Activated CD8-positive, alpha-beta T cell treated with anti-CD3 and anti-CD28 coated beads for 36 hours (primary cell): Measurements from ENCODE around the gene GRK5. TPM values are rescaled to one million over a fixed set of nuclear protein-coding genes. Genes with fewer than 3 reads are reported as not detected.

Experiments used
- ATAC-seq: fragments of 200-7000 bp; cut with Tn5 transposase; one replicate; pipeline ENCODE4 v1.10.0; 2021; ENCODE audit warnings: mild to moderate bottlenecking, moderate library complexity
- CTCF ChIA-PET: fragments of 350-600 bp; sonication (Branson Sonifier 250); formaldehyde crosslinking; loops from one replicate; lab custom pipeline; 2021; ENCODE audit warnings: antibody characterized with exemption; lab: Charles Lee
- POLR2A ChIA-PET: fragments of 350-600 bp; sonication (Branson Sonifier 250); formaldehyde crosslinking; loops from one replicate; lab custom pipeline; 2021; ENCODE audit warnings: antibody characterized with exemption; lab: Charles Lee
- DNase-seq: peaks from one replicate; pipeline ENCODE4 v3.0.0-alpha.2; 2020
- H3K27ac Mint-ChIP-seq: one replicate; pipeline ENCODE4 v1.8.0; 2021; ENCODE audit warnings: mild to moderate bottlenecking, mixed read lengths
- H3K27me3 Mint-ChIP-seq: one replicate; pipeline ENCODE4 v1.8.0; 2021; ENCODE audit warnings: mixed read lengths
- H3K36me3 Mint-ChIP-seq: one replicate; pipeline ENCODE4 v1.8.0; 2021; ENCODE audit warnings: low read depth, mixed read lengths
- H3K4me1 Mint-ChIP-seq: one replicate; pipeline ENCODE4 v1.8.0; 2021; ENCODE audit warnings: low read depth, mixed read lengths
- H3K4me3 Mint-ChIP-seq: one replicate; pipeline ENCODE4 v1.8.0; 2021; ENCODE audit warnings: mild to moderate bottlenecking, moderate library complexity, mixed read lengths
- H3K9me3 Mint-ChIP-seq: one replicate; pipeline ENCODE4 v1.8.0; 2021; ENCODE audit warnings: mixed read lengths
- intact Hi-C: fragments of 100-400 bp; cut with micrococcal nuclease; formaldehyde crosslinking; loops from one replicate; pipeline ENCODE4 v1.10.0; 2022
- total RNA-seq, 2 experiments: library from RNA; stranded (reverse); gene quantifications; one replicate each; pipeline ENCODE4 v1.2.3, GENCODE V29; 2021
- TF ChIP-seq, protein P1 (sequence below): fragments of 200-600 bp; IDR thresholded peaks from one replicate; pipeline ENCODE4 v1.8.0; 2022; ENCODE audit warnings: antibody characterized with exemption, mild to moderate bottlenecking

The GRK5 gene
- total RNA-seq, 2 experiments from 2014 or later: 14.8 to 15.6 TPM

DNA sequence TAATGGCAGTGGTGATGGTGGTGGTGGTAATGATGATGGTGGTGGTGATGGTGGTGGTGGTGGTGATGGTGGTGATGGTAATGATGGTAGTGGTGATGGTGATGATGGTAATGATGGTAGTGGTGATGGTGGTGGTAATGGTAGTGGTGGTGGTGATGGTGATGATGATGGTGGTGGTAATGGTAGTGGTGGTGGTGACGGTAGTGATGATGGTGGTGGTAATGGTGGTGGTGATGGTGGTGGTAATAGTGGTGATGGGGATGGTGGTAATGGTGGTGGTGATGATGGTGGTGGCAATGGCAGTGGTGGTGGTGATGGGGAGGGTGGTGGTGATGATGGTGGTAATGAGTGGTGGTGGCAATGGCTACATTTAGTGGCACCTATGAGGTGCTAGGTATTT is 105.7 kb downstream of the GRK5 start:
- Mint-ChIP-seq H3K4me1 (peaks cover 66% of the 10 kb centered on the region), H3K4me3 (peak overlapping the region; percentile 17), H3K27me3 (peaks cover 3% of the 10 kb centered on the region), H3K9me3 (peaks cover 4% of the 10 kb centered on the region), H3K36me3 (peaks cover 4% of the 10 kb centered on the region), H3K27ac (peak overlapping the region; percentile 26)
- ChIA-PET POLR2A (no interaction called here), CTCF (interaction anchor here (0.9 to 1.0 kb wide), 2 partner anchors 11 to 104 kb away, joined by 3 to 5 read pairs; no protein-coding TSS in a partner anchor)
- TF ChIP-seq, protein P1, sequence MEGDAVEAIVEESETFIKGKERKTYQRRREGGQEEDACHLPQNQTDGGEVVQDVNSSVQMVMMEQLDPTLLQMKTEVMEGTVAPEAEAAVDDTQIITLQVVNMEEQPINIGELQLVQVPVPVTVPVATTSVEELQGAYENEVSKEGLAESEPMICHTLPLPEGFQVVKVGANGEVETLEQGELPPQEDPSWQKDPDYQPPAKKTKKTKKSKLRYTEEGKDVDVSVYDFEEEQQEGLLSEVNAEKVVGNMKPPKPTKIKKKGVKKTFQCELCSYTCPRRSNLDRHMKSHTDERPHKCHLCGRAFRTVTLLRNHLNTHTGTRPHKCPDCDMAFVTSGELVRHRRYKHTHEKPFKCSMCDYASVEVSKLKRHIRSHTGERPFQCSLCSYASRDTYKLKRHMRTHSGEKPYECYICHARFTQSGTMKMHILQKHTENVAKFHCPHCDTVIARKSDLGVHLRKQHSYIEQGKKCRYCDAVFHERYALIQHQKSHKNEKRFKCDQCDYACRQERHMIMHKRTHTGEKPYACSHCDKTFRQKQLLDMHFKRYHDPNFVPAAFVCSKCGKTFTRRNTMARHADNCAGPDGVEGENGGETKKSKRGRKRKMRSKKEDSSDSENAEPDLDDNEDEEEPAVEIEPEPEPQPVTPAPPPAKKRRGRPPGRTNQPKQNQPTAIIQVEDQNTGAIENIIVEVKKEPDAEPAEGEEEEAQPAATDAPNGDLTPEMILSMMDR: no peak
- intact Hi-C loops: no loop called here
- no peak for DNase-seq
- ATAC-seq: no peak

DNA sequence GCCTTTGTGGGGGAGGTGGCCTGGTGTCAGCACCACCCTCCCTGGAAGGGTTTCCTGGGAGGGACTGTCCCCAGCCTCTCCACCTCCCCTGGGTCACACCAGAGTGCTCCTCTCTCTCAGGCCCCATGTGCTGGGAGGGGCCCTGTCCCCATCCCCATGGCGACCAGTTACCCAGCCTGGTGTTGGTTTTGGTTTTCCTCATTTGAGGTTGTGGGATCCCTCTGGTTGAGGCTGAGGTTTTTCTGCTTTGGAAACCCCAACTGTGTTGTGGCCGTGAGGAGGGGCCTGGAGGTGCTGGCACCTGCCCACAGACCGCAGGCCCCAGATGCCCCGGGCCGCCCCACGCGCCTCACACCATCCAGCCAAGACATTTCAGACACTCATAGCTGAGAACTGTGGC is 106.3 kb downstream of the GRK5 start:
- CTCF ChIA-PET: interaction anchor here (1.0 kb wide), 1 partner anchor 105 kb away, joined by 3 read pairs; no protein-coding TSS in a partner anchor
- Mint-ChIP-seq H3K27ac (peak overlapping the region; percentile 44), H3K36me3 (peaks cover 4% of the 10 kb centered on the region), H3K27me3 (peaks cover 3% of the 10 kb centered on the region), H3K9me3 (peaks cover 4% of the 10 kb centered on the region), H3K4me3 (no peak overlapping the region), H3K4me1 (peaks cover 63% of the 10 kb centered on the region)
- ATAC-seq: peak; percentile 53
- TF ChIP-seq, protein P1: no peak
- intact Hi-C loops: loop anchor here (2.0 kb wide), 1 partner anchor 105 kb away; no protein-coding TSS in a partner anchor
- peak; percentile 76 for DNase-seq
- POLR2A ChIA-PET: interaction anchor here (0.9 to 1.3 kb wide), 3 partner anchors 8 to 107 kb away, joined by 4 to 7 read pairs (median 5); partner anchors contain the start of gene GRK5

DNA sequence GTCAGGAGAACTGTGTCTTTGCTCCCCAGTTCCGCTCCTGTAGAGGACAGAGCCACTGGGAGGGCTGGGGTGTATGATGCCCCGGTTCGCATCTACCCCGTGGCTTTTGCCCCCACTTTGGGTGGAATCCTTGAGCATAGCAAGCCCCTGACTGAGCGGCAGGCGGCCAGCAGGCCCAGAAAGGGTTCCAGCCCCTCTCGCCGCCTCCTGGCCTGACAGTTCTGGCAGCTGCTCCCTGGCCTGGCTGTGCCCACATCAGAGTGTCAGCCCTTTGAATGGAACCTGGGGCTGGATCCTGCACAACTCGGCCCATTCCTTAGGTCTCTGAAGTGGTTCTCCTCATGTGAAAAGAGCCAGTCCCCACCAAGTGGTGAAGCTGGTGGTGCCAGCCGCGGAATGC is 106.7 kb downstream of the GRK5 start:
- intact Hi-C loops: loop anchor here (2.0 kb wide), 1 partner anchor 105 kb away; no protein-coding TSS in a partner anchor
- POLR2A ChIA-PET: interaction anchor here (0.9 to 1.3 kb wide), 3 partner anchors 8 to 107 kb away, joined by 4 to 7 read pairs (median 5); partner anchors contain the start of gene GRK5

DNA sequence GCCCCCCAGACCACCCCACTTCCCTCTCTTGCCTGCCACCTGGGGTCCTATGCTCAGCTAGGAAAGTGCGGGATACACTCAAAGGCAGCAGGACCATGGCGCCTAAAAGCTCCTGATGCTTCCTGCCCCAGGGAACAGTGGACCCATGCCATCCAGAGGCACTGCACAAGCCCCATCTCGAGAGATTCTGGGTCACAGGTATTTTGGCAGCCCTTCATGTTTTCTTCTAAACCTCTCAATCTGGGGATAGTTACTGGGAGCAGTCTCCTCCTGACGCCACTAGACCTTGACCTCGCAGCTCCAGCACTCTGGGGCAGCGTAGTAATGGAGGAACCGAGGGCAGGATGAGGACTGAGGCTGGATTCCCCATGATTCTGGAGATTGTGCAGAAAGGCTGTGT is 107.1 kb downstream of the GRK5 start:
- POLR2A ChIA-PET: interaction anchor here (0.9 to 1.3 kb wide), 4 partner anchors 9 to 108 kb away, joined by 4 to 7 read pairs (median 4); partner anchors contain the start of gene GRK5
- no peak for DNase-seq
- CTCF ChIA-PET: no interaction called here
- Mint-ChIP-seq H3K27me3 (peaks cover 3% of the 10 kb centered on the region), H3K4me1 (peaks cover 58% of the 10 kb centered on the region), H3K27ac (peak overlapping the region; percentile 95), H3K4me3 (no peak overlapping the region), H3K36me3 (peaks cover 4% of the 10 kb centered on the region), H3K9me3 (peaks cover 4% of the 10 kb centered on the region)
- intact Hi-C loops: loop anchor here (2.0 kb wide), 1 partner anchor 106 kb away; no protein-coding TSS in a partner anchor
- no peak for ATAC-seq
- TF ChIP-seq, protein P1: no peak

More for the DNA sequence above, 106.7 kb downstream of the GRK5 start:
- CTCF ChIA-PET: no interaction called here
- H3K9me3 Mint-ChIP-seq: peaks cover 4% of the 10 kb centered on the region
- H3K4me3 Mint-ChIP-seq: no peak overlapping the region
- no peak for DNase-seq
- H3K27me3 Mint-ChIP-seq: peaks cover 3% of the 10 kb centered on the region
- peaks cover 4% of the 10 kb centered on the region for H3K36me3 Mint-ChIP-seq
- TF ChIP-seq, protein P1: no peak
- no peak for ATAC-seq
- H3K27ac Mint-ChIP-seq: peak overlapping the region; percentile 13
- peaks cover 62% of the 10 kb centered on the region for H3K4me1 Mint-ChIP-seq
